Brain microvascular endothelial cell (primary cell): ENCODE measurements around the gene DIDO1.
A peak's percentile ranks its signal among the peaks of the same experiment; 100 is the strongest.

Experiments used
- DNase-seq: peaks from one replicate; pipeline ENCODE4 v3.0.0-alpha.2; 2020
- H3K27ac ChIP-seq: fragments of 250-450 bp; sonication (Bioruptor Pico); 2 replicates; pipeline ENCODE4 v1.5.1; 2020; ENCODE audit warnings: mild to moderate bottlenecking, moderate library complexity
- H3K27me3 ChIP-seq: fragments of 250-450 bp; sonication (Bioruptor Pico); replicated peaks from 2 replicates; pipeline ENCODE4 v1.5.1; 2020; ENCODE audit warnings: mild to moderate bottlenecking
- H3K36me3 ChIP-seq: fragments of 250-450 bp; sonication (Bioruptor Pico); replicated peaks from 2 replicates; pipeline ENCODE4 v1.5.1; 2020; ENCODE audit warnings: mild to moderate bottlenecking
- H3K4me3 ChIP-seq: 2 replicates; pipeline ENCODE4 v1.5.1; 2011; ENCODE audit warnings: low read depth, mild to moderate bottlenecking, control low read depth, low read length, moderate library complexity
- in situ Hi-C: cut with HindIII; loops from 2 replicates; pipeline ENCODE4 v1.10.0; 2017; ENCODE audit warnings: low sequenced_read_pairs, low pct_ligation_motif_present
- TF ChIP-seq, protein P1 (sequence below): IDR thresholded peaks from 2 replicates; pipeline ENCODE4 v1.5.1; 2011; ENCODE audit warnings: low read depth, mild to moderate bottlenecking, moderate library complexity, low read length, control low read depth, inconsistent platforms; ENCODE audit errors: missing control alignments

DIDO1 gene

DNA sequence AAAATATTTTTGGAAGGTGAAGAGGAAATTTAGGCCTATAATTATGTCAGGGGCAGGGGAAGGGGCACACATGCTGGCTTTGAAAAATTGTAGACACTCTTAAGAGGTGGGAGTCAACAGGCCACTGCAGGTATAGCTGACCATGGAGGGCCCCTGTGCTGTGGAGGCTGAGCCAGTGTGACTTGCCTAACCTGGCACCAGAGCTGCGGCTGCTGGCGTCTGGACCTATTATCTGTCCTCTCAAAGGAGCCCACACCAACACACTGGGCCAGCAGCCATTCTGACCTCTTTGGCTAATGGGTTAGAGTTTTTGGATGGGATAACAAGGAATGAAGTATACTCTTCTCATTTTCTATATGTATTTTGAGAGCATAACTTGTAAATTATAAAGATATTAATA is 16.2 kb upstream of the DIDO1 start:
- Histone ChIP-seq H3K36me3 (peaks cover 43% of the 10 kb centered on the region), H3K4me3 (no peak overlapping the region), H3K27ac (no peak overlapping the region), H3K27me3 (no peaks in the 10 kb centered on the region)
- TF ChIP-seq, protein P1, sequence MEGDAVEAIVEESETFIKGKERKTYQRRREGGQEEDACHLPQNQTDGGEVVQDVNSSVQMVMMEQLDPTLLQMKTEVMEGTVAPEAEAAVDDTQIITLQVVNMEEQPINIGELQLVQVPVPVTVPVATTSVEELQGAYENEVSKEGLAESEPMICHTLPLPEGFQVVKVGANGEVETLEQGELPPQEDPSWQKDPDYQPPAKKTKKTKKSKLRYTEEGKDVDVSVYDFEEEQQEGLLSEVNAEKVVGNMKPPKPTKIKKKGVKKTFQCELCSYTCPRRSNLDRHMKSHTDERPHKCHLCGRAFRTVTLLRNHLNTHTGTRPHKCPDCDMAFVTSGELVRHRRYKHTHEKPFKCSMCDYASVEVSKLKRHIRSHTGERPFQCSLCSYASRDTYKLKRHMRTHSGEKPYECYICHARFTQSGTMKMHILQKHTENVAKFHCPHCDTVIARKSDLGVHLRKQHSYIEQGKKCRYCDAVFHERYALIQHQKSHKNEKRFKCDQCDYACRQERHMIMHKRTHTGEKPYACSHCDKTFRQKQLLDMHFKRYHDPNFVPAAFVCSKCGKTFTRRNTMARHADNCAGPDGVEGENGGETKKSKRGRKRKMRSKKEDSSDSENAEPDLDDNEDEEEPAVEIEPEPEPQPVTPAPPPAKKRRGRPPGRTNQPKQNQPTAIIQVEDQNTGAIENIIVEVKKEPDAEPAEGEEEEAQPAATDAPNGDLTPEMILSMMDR: no peak
- no peak for DNase-seq
- in situ Hi-C loops: no loop called here

- TF ChIP-seq, protein P1: no peak
- H3K27me3 ChIP-seq: no peaks in the 10 kb centered on the region
- DNase-seq: no peak
- H3K4me3 ChIP-seq: no peak overlapping the region
- in situ Hi-C loops: no loop called here
- H3K36me3 ChIP-seq: peaks cover 36% of the 10 kb centered on the region
- no peak overlapping the region for H3K27ac ChIP-seq
These were observed 15.5 kb upstream of the DIDO1 start for GRCh38 chr20:62941792-62942191.

DNA sequence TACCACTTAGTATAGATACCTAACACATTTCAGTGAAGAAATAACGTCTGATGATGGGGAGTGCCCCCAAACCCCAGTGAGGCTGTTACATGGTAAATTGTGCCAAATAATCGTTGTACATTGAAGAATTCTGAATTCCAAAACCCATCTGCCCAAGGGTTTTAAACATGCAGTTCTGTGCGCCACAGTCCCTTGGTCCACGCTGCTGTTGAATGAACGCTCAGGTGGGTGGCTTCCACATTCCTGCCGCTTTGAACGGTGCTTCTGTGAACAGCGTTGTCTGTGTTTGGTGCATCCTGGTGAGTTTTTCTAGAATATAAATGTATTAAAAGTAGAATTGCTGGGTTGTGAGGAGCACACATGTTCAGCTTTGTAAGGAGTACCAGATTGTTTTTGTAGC is 14.6 kb upstream of the DIDO1 start:
- Histone ChIP-seq H3K4me3 (no peak overlapping the region), H3K36me3 (peaks cover 28% of the 10 kb centered on the region), H3K27me3 (no peaks in the 10 kb centered on the region), H3K27ac (no peak overlapping the region)
- DNase-seq: no peak
- in situ Hi-C loops: no loop called here
- TF ChIP-seq, protein P1: no peak

DNA sequence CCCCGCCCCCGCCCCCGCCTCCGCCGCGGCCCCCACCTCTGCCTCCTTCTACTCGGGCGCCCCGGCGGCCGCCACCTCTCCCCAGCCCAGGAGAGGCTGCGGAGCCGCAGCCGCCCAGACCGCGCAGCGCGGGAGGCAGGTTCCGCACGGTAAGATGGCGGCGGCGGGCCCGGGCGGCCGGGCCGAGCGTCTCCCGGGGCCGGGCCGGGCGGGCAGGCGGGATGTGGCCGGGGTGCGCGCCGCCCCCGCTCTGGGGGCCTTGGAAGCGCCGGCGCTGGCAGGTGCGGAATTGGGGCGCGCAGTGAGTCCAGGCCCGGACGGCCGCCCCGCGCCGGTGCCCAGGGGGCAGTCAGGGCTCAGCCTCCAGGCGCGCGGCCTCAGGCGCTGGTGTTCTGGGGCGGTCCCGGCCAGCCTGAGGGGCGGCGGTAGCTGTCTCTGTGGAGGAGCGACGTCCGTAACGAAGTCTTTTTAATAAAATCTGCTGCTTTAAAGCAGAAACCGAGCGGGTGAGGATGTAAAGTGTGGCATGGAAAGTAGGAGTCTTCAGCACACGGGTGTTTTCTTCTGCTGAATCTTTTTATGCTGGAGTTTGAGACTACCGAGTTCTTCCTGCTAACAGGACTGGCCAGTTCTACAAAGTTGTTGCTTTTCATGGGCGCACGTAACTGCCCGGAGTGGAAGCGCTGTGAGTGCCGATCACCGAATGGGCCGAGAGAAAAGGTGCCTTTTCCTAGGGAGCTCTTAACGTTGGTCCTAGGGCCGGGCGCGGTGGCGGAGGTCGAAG is 12.0 kb upstream of the DIDO1 start, which contains the start of gene GID8:
Gene GID8, plus strand, starts transcription at position 43 of the 784 bp plus-strand sequence. CDS start 3,356 bp downstream, outside the sequence.
- TF ChIP-seq, protein P1: no peak
- Histone ChIP-seq H3K4me3 (peak within 1 kb of the TSS; percentile 95), H3K27ac (peak within 1 kb of the TSS; percentile 86), H3K36me3 (peaks cover 3% of the 10 kb centered on the region), H3K27me3 (no peaks in the 10 kb centered on the region)
- in situ Hi-C loops: no loop called here
- no peak for DNase-seq

GRCh38 chr20:62937268-62938104 is 11.2 kb upstream of the DIDO1 start:
- DNase-seq: peak; percentile 93
- peaks cover 3% of the 10 kb centered on the region for H3K36me3 ChIP-seq
- TF ChIP-seq, protein P1: no peak
- H3K4me3 ChIP-seq: peak overlapping the region; percentile 95
- H3K27ac ChIP-seq: peak overlapping the region; percentile 86
- no peaks in the 10 kb centered on the region for H3K27me3 ChIP-seq
- in situ Hi-C loops: no loop called here
